A549 treated with GW870086 at 1 μM for 4 hours (cell line): Measurements from ENCODE around the gene PROCR. TPM values are rescaled to one million over a fixed set of nuclear protein-coding genes. Genes with fewer than 3 reads are reported as not detected.

Source experiments
- total RNA-seq: library from RNA; stranded (reverse); fragments of 200-300 nt; extraction: Qiagen RNA extraction; gene quantifications from 5 replicates; pipeline ENCODE4 v1.2.3, GENCODE V29; 2022; ENCODE audit warnings: low read depth

PROCR gene
- 106 to 153 TPM (median 145 TPM) in 5 replicates for total RNA-seq

GRCh38 chr20:35171753-35172433, at the start of gene PROCR:
Gene PROCR (plus strand): TSS chr20:35172072. CDS start chr20:35172155, 83 bp downstream.

DNA sequence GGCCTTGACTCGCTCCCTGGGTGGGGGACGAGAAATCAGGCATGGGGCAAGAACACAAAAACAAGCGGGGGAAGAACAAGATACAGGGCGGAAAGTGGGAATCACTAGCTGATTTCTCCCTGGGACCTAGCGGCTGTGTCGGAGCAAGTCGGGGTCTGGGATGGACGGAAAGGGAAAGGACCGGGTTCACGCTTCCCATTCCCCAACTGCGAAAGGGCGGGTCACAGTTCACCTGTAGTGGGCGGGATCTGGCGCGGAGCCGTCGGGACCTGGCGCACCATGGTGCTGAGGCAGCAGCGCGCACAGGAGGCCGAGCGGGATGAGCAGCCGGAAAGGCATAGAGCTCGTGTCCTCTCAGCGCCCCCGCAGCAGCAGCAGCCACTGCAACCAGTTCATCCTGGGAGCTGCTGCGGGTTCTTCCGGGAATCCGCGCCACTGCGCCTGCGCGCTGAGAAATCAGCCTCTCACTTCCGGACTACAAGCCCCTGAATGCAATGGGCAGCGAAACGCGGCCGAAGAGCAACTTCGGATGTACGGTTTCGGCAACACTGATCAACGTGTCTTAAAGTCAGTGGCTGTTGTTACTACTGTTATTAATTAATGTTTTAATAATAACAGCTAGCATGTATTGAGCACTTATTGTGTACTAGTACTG, 24.8 kb upstream of the PROCR start, which contains the start of gene EDEM2:
Gene EDEM2 (minus strand): TSS at position 417 of the 655 bp plus-strand sequence. CDS start 78 bp downstream, at position 339.

DNA sequence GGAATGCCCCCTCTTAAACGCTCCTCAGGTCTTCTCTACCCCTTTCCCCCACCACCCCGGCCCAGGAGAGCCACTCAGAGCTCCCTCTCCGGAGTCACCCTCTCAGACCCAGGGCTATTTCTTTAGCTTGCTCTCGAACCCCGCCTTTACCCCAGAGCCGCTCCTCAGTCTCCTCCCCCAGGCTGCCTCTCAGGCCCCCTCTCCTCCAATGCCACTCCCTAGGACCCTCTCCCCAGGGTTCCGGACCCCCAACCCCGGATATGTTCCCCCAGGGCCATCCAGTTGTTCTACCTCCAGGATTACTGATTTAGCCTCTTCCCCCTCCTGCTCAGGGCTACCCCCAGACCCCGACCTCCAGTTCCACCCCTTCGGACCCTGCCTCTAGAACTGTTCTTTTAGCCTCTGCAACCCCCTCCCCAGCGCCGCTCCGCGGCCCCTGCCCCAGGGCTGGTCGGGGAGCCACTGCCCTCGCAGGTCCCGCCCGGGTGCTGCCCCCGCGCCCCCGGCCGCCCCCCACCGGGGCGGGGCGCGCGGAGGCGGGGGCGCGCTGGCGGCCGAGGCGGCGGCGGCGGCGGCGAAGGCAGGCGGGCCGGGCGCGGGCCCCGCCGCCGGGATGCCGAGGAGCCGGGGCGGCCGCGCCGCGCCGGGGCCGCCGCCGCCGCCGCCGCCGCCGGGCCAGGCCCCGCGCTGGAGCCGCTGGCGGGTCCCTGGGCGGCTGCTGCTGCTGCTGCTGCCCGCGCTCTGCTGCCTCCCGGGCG, 54.4 kb downstream of the PROCR start, which contains the start of gene MMP24:
Gene MMP24 (plus strand): TSS at position 565 of the 758 bp plus-strand sequence. CDS start 49 bp downstream, at position 614.

Other genes with a start within 250 kb of the PROCR start
- 55.8 to 62.6 TPM (median 57.7 TPM) in 5 replicates for gene GSS, start 216.3 kb upstream of the PROCR start, total RNA-seq
- gene MYH7B, start 216.2 kb upstream of the PROCR start, total RNA-seq = 0.06 to 0.19 TPM (median 0.12 TPM) in 5 replicates
- 57.0 to 62.5 TPM (median 60.6 TPM) in 5 replicates for gene TRPC4AP, start 79.3 kb upstream of the PROCR start, total RNA-seq
- gene EDEM2, start 24.7 kb upstream of the PROCR start, total RNA-seq = 45.7 to 58.4 TPM (median 54.9 TPM) in 5 replicates
- gene MMP24, start 54.6 kb downstream of the PROCR start, total RNA-seq = 23.8 to 34.6 TPM (median 31.0 TPM) in 5 replicates
- 56.9 to 98.0 TPM (median 82.6 TPM) in 5 replicates for gene MMP24OS, start 106.0 kb downstream of the PROCR start, total RNA-seq
- gene EIF6, start 112.7 kb downstream of the PROCR start, total RNA-seq = 409 to 463 TPM (median 412 TPM) in 5 replicates
- gene FAM83C, start 120.4 kb downstream of the PROCR start, total RNA-seq = 0.06 to 0.14 TPM (median 0.08 TPM) in 5 replicates
- 31.2 to 38.9 TPM (median 33.4 TPM) in 5 replicates for gene UQCC1, start 239.9 kb downstream of the PROCR start, total RNA-seq